HEK293 (cell line): Measurements from ENCODE around the gene PLEKHF1.
A peak's percentile ranks its signal among the peaks of the same experiment; 100 is the strongest.

ENCODE experiments used
- CTCF ChIA-PET: fragments of 350-600 bp; formaldehyde crosslinking; extraction: SDS; loops from one replicate; lab custom pipeline; 2021; ENCODE audit warnings: antibody characterized with exemption; lab: Yijun Ruan, JAX
- POLR2A ChIA-PET: fragments of 300-600 bp; formaldehyde crosslinking; extraction: SDS; loops from one replicate; lab custom pipeline; 2020; ENCODE audit warnings: antibody characterized with exemption, inconsistent platforms; lab: Yijun Ruan, JAX
- H3K27ac ChIP-seq: fragments of 200-500 bp; sonication (Bioruptor generic); 2 replicates; pipeline ENCODE4 v1.5.1; 2014; ENCODE audit warnings: low read depth, low read length, control low read depth, inconsistent platforms; ENCODE audit errors: extremely low read depth
- H3K36me3 ChIP-seq, 2 experiments: fragments of 200-500 bp in 1 of 2; sonication (Bioruptor generic) in 1 of 2; 1 replicate in 1 of 2; 2 replicates in 1 of 2; pipeline ENCODE4 v1.5.1; 2014 to 2017; ENCODE audit warnings: inconsistent platforms in 2 of 2, low read length in 2 of 2; ENCODE audit not compliant: control insufficient read depth in 2 of 2, insufficient read depth in 1 of 2
- H3K4me1 ChIP-seq: fragments of 200-500 bp; sonication (Bioruptor generic); 2 replicates; pipeline ENCODE4 v1.5.1; 2014; ENCODE audit warnings: mild to moderate bottlenecking, low read length, inconsistent platforms; ENCODE audit not compliant: control insufficient read depth, insufficient read depth
- H3K4me3 ChIP-seq: 2 replicates; pipeline ENCODE4 v1.5.1; 2011; ENCODE audit warnings: low read depth, mild to moderate bottlenecking, control low read depth, low read length, moderate library complexity
- H3K9me3 ChIP-seq: fragments of 200-500 bp; sonication (Bioruptor generic); 2 replicates; pipeline ENCODE4 v1.5.1; 2014; ENCODE audit warnings: low read depth, low read length, inconsistent platforms; ENCODE audit not compliant: control insufficient read depth, insufficient read depth
- HOXC10 ChIP-seq: sonication (generic); formaldehyde crosslinking; IDR thresholded peaks from 2 replicates; pipeline ENCODE4 v1.8.1; 2023; ENCODE audit warnings: mild to moderate bottlenecking, missing genetic modification reagents
- MEIS1 ChIP-seq: sonication (generic); formaldehyde crosslinking; IDR thresholded peaks from 2 replicates; pipeline ENCODE4 v1.8.1; 2022; ENCODE audit warnings: missing genetic modification reagents, mild to moderate bottlenecking, borderline replicate concordance
- SP2 ChIP-seq: fragments of 450-650 bp; formaldehyde crosslinking; IDR thresholded peaks from 2 replicates; pipeline ENCODE4 v1.5.1; 2016; ENCODE audit warnings: missing biosample characterization, missing genetic modification characterization
- YY2 ChIP-seq: fragments of 450-650 bp; formaldehyde crosslinking; IDR thresholded peaks from 2 replicates; pipeline ENCODE4 v1.5.1; 2016; ENCODE audit warnings: missing biosample characterization, missing genetic modification characterization
- ZNF223 ChIP-seq: fragments of 450-650 bp; formaldehyde crosslinking; IDR thresholded peaks from 2 replicates; pipeline ENCODE4 v1.5.1; 2016; ENCODE audit warnings: missing biosample characterization, missing genetic modification characterization
- ZNF311 ChIP-seq: fragments of 450-650 bp; formaldehyde crosslinking; IDR thresholded peaks from 2 replicates; pipeline ENCODE4 v1.5.1; 2017; ENCODE audit warnings: missing biosample characterization, missing genetic modification characterization, borderline replicate concordance
- ZNF488 ChIP-seq: fragments of 450-650 bp; formaldehyde crosslinking; IDR thresholded peaks from 2 replicates; pipeline ENCODE4 v1.5.1; 2016; ENCODE audit warnings: missing biosample characterization, missing genetic modification characterization
- ZNF510 ChIP-seq: fragments of 450-650 bp; formaldehyde crosslinking; IDR thresholded peaks from 2 replicates; pipeline ENCODE4 v1.5.1; 2018; ENCODE audit warnings: mild to moderate bottlenecking, missing genetic modification characterization, missing biosample characterization; ENCODE audit not compliant: insufficient replicate concordance
- ZNF514 ChIP-seq: fragments of 450-650 bp; formaldehyde crosslinking; IDR thresholded peaks from 2 replicates; pipeline ENCODE4 v1.5.1; 2016; ENCODE audit warnings: missing biosample characterization, missing genetic modification characterization
- ZNF558 ChIP-seq: fragments of 450-650 bp; formaldehyde crosslinking; IDR thresholded peaks from 2 replicates; pipeline ENCODE4 v1.5.1; 2016; ENCODE audit warnings: missing biosample characterization, missing genetic modification characterization
- ZNF624 ChIP-seq: fragments of 450-650 bp; formaldehyde crosslinking; IDR thresholded peaks from 2 replicates; pipeline ENCODE4 v1.5.1; 2017; ENCODE audit warnings: missing biosample characterization, missing genetic modification characterization
- ZNF629 ChIP-seq: fragments of 450-650 bp; formaldehyde crosslinking; IDR thresholded peaks from 2 replicates; pipeline ENCODE4 v1.5.1; 2017; ENCODE audit warnings: missing biosample characterization, missing genetic modification characterization
- ZNF670 ChIP-seq: fragments of 450-650 bp; formaldehyde crosslinking; IDR thresholded peaks from 2 replicates; pipeline ENCODE4 v1.5.1; 2016; ENCODE audit warnings: missing biosample characterization, missing genetic modification characterization, low read depth
- ZNF792 ChIP-seq: fragments of 450-650 bp; formaldehyde crosslinking; IDR thresholded peaks from 2 replicates; pipeline ENCODE4 v1.5.1; 2016; ENCODE audit warnings: missing biosample characterization, missing genetic modification characterization
- ZSCAN16 ChIP-seq: fragments of 450-650 bp; formaldehyde crosslinking; IDR thresholded peaks from 2 replicates; pipeline ENCODE4 v1.5.1; 2016; ENCODE audit warnings: missing biosample characterization, missing genetic modification characterization
- ZXDB ChIP-seq: fragments of 450-650 bp; formaldehyde crosslinking; IDR thresholded peaks from 2 replicates; pipeline ENCODE4 v1.5.1; 2016; ENCODE audit warnings: missing biosample characterization, missing genetic modification characterization

The PLEKHF1 gene

GRCh38 chr19:29679598-29680210 lies 14.4 kb downstream of the PLEKHF1 start:
- Histone ChIP-seq H3K27ac (no peak overlapping the region), H3K4me1 (no peaks in the 10 kb centered on the region), H3K9me3 (no peaks in the 10 kb centered on the region), H3K36me3 (peaks cover 4 to 20% of the 10 kb centered on the region in 2 experiments; a peak in 2 of 3 replicates), H3K4me3 (no peak overlapping the region)
- ChIA-PET CTCF (interaction anchor here (0.6 to 4.5 kb wide), 3 partner anchors 9 to 69 kb away, joined by 5 to 17 read pairs (median 6); no protein-coding TSS in a partner anchor), POLR2A (no interaction called here)
- no peak for TF ChIP-seq ZNF223 (tag by site-specific recombination)

GRCh38 chr19:29680447-29680846 lies 15.2 kb downstream of the PLEKHF1 start:
- TF ChIP-seq SP2 (tag by site-specific recombination) (0 out of 2 replicates have a peak, but pooled peaks have one; percentile 12), YY2 (tag by site-specific recombination) (no peak)
- TF ChIP-seq, all 188 proteins: peak for 1
- H3K4me3 ChIP-seq: no peak overlapping the region
- peaks cover 4 to 13% of the 10 kb centered on the region in 2 experiments; a peak in 2 of 3 replicates for H3K36me3 ChIP-seq
- H3K27ac ChIP-seq: no peak overlapping the region
- no peaks in the 10 kb centered on the region for H3K4me1 ChIP-seq
- ChIA-PET CTCF (interaction anchor here (0.6 to 4.5 kb wide), 7 partner anchors 9 to 71 kb away, joined by 3 to 17 read pairs (median 6); no protein-coding TSS in a partner anchor), POLR2A (interaction anchor here (0.5 to 2.0 kb wide), 2 partner anchors 15 to 74 kb away, joined by 3 to 8 read pairs; partner anchors contain the start of genes PLEKHF1 and POP4)
- H3K9me3 ChIP-seq: no peaks in the 10 kb centered on the region

- Histone ChIP-seq H3K27ac (no peak overlapping the region), H3K9me3 (no peaks in the 10 kb centered on the region), H3K36me3 (peaks cover 4 to 8% of the 10 kb centered on the region in 2 experiments; a peak in 2 of 3 replicates), H3K4me3 (no peak overlapping the region), H3K4me1 (no peaks in the 10 kb centered on the region)
- ChIA-PET CTCF (interaction anchor here (0.8 to 2.5 kb wide), 5 partner anchors 9 to 71 kb away, joined by 3 to 15 read pairs (median 10); no protein-coding TSS in a partner anchor), POLR2A (interaction anchor here (1.3 to 2.0 kb wide), 2 partner anchors 16 to 75 kb away, joined by 6 to 8 read pairs; partner anchors contain the start of genes PLEKHF1 and POP4)
- no peak for TF ChIP-seq ZNF624
- TF ChIP-seq ZNF311 (tag by site-specific recombination): no peak
- no peak for TF ChIP-seq ZNF558 (tag by site-specific recombination)
- no peak for TF ChIP-seq ZNF488 (tag by site-specific recombination)
- TF ChIP-seq ZSCAN16 (tag by site-specific recombination): no peak
- TF ChIP-seq ZNF670 (tag by site-specific recombination): no peak
- TF ChIP-seq HOXC10 (CRISPR knock-in tag): no peak
- no peak for TF ChIP-seq ZNF629 (tag by site-specific recombination)
- no peak for TF ChIP-seq ZNF510 (tag by site-specific recombination)
- TF ChIP-seq ZXDB: no peak
- no peak for TF ChIP-seq ZNF514 (tag by site-specific recombination)
- no peak for TF ChIP-seq MEIS1 (CRISPR knock-in tag)
- TF ChIP-seq ZNF792: no peak
Observed at GRCh38 chr19:29680937-29681336, 15.7 kb downstream of the PLEKHF1 start.
